ENCODE results near the gene C1QTNF9. TPM values are rescaled to one million over a fixed set of nuclear protein-coding genes. Genes with fewer than 3 reads are reported as not detected.
A peak's percentile ranks its signal among the peaks of the same experiment; 100 is the strongest.

The C1QTNF9 gene
- total and polyA plus RNA-seq, 2 donors (not counting 1 experiment from before 2014, with no cell fraction given) = not detected

DNA sequence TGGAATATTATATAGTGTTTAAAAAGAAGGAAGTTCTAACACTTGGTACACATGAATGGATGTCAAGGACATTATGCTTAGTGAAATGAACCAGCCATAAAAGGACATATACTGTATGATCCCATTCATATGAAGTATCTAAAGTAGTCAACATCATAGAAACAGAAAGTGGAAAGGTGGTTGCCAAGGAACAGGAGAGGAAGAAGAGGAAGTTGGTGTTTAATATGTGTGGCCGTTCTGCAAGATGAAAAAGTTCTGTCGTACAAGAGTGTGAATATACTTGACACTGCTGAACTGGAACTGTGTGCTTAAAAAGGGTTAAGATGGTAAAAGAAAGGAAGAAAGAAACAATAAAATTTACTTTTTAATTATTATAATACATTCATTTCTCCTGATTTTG lies 33.1 kb upstream of the C1QTNF9 start:
- H3K79me2 ChIP-seq (ENCODE audit: control insufficient read depth, insufficient read depth, low read length) = peaks cover 18% of the 10 kb centered on the region
- TF ChIP-seq EZH2 (IDR thresholded peaks at IDR 0.05; ENCODE audit: borderline replicate concordance, insufficient read depth, low read depth, low read length, poor library complexity, severe bottlenecking) = no peak
- TF ChIP-seq, protein P1, sequence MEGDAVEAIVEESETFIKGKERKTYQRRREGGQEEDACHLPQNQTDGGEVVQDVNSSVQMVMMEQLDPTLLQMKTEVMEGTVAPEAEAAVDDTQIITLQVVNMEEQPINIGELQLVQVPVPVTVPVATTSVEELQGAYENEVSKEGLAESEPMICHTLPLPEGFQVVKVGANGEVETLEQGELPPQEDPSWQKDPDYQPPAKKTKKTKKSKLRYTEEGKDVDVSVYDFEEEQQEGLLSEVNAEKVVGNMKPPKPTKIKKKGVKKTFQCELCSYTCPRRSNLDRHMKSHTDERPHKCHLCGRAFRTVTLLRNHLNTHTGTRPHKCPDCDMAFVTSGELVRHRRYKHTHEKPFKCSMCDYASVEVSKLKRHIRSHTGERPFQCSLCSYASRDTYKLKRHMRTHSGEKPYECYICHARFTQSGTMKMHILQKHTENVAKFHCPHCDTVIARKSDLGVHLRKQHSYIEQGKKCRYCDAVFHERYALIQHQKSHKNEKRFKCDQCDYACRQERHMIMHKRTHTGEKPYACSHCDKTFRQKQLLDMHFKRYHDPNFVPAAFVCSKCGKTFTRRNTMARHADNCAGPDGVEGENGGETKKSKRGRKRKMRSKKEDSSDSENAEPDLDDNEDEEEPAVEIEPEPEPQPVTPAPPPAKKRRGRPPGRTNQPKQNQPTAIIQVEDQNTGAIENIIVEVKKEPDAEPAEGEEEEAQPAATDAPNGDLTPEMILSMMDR (IDR thresholded peaks at IDR 0.05) = no peak
- peak overlapping the region; percentile 33 for H3K4me2 ChIP-seq (replicated peaks; ENCODE audit: low read depth, low read length, poor library complexity, severe bottlenecking)
- POLR2A ChIA-PET = no interaction called here
- ATAC-seq (ENCODE audit: low read depth) = peak; percentile 34
- 0% methylated on average over 2 of the region's 2 CpGs for WGBS (ENCODE audit: insufficient coverage)
- Mint-ChIP-seq H3K4me1 (peaks cover 62% of the 10 kb centered on the region), H3K4me3 (peak overlapping the region; percentile 44), H3K27ac (peak overlapping the region; percentile 62), H3K9me3 (ENCODE audit: insufficient read depth) (no peaks in the 10 kb centered on the region), H3K27me3 (no peaks in the 10 kb centered on the region)
- H3K27ac ChIP-seq (ENCODE audit: low read length in 2 of 2) = peak overlapping the region; percentile 80
- intact Hi-C loops (cut with micrococcal nuclease) = loop anchor here (10.0 kb wide), 2 partner anchors 1008 to 1978 kb away; partner anchors contain the start of genes CDK8 and MTMR6
- H3K4me1 ChIP-seq (ENCODE audit: control insufficient read depth in 2 of 2, insufficient read depth in 2 of 2, low read length in 2 of 2) = peaks cover 50 to 67% of the 10 kb centered on the region in 2 donors
- no peak overlapping the region for H3K9ac ChIP-seq (ENCODE audit: low read length)
- CTCF ChIA-PET = no interaction called here
- no peak overlapping the region for H2AFZ ChIP-seq (ENCODE audit: insufficient read depth, low read depth, low read length, poor library complexity, severe bottlenecking)
- no peaks in the 10 kb centered on the region for H4K20me1 ChIP-seq (ENCODE audit: control insufficient read depth, insufficient read depth, low read length, poor library complexity, severe bottlenecking)
- DNase-seq = peak; percentile 80
- H3K4me3 ChIP-seq (ENCODE audit: control extremely low read depth in 1 of 5, extremely low read depth in 1 of 5, insufficient read depth in 1 of 5, low read depth in 2 of 5, low read length in 4 of 5) = peak overlapping the region in 1 of 5 experiments; percentile 11
- H3K36me3 ChIP-seq (replicated peaks in 1 of 2; ENCODE audit: control extremely low read depth in 1 of 2, control insufficient read depth in 1 of 2, extremely low read depth in 1 of 2, insufficient read depth in 2 of 2, low read length in 1 of 2) = no peaks in the 10 kb centered on the region
- H3K9me3 ChIP-seq (ENCODE audit: control extremely low read depth in 1 of 3, control insufficient read depth in 2 of 3, insufficient read depth in 1 of 3, low read length in 2 of 3) = no peaks in the 10 kb centered on the region
- H3K27me3 ChIP-seq (replicated peaks in 1 of 4; ENCODE audit: control extremely low read depth in 1 of 4, control insufficient read depth in 3 of 4, insufficient read depth in 4 of 4, low read length in 3 of 4) = no peaks in the 10 kb centered on the region

DNA sequence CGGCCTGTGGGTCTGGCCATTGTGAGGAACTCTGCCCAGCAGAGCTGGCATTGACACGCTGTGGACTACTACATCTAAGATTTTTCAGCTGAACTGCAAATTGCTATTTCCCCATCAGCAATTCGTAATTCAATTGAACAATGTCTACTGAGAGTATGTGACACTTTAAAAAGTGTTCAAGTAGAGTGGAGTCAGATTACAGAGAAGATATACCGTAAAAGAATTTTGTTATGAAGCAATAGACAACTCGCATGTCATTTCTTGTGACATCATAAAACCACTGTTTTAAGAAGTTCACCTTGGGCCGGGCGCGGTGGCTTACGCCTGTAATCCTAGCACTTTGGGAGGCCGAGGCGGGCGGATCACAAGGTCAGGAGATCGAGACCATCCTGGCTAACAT lies 32.5 kb upstream of the C1QTNF9 start:
- TF ChIP-seq, protein P1 (IDR thresholded peaks at IDR 0.05) = no peak
- no peak for TF ChIP-seq EZH2 (IDR thresholded peaks at IDR 0.05; ENCODE audit: borderline replicate concordance, insufficient read depth, low read depth, low read length, poor library complexity, severe bottlenecking)
- ChIA-PET CTCF (no interaction called here), POLR2A (no interaction called here)
- ATAC-seq (ENCODE audit: low read depth) = no peak
- Mint-ChIP-seq H3K27me3 (no peaks in the 10 kb centered on the region), H3K4me1 (peaks cover 59% of the 10 kb centered on the region), H3K27ac (no peak overlapping the region), H3K4me3 (no peak overlapping the region), H3K9me3 (ENCODE audit: insufficient read depth) (no peaks in the 10 kb centered on the region)
- Histone ChIP-seq H3K79me2 (ENCODE audit: control insufficient read depth, insufficient read depth, low read length) (peaks cover 17% of the 10 kb centered on the region), H3K27me3 (replicated peaks in 1 of 4; ENCODE audit: control extremely low read depth in 1 of 4, control insufficient read depth in 3 of 4, insufficient read depth in 4 of 4, low read length in 3 of 4) (no peaks in the 10 kb centered on the region), H3K27ac (ENCODE audit: low read length in 2 of 2) (peak overlapping the region; percentile 43 to 45), H3K9ac (ENCODE audit: low read length) (no peak overlapping the region), H3K4me2 (replicated peaks; ENCODE audit: low read depth, low read length, poor library complexity, severe bottlenecking) (peak overlapping the region; percentile 33), H4K20me1 (ENCODE audit: control insufficient read depth, insufficient read depth, low read length, poor library complexity, severe bottlenecking) (no peaks in the 10 kb centered on the region), H2AFZ (ENCODE audit: insufficient read depth, low read depth, low read length, poor library complexity, severe bottlenecking) (no peak overlapping the region), H3K4me1 (ENCODE audit: control insufficient read depth in 2 of 2, insufficient read depth in 2 of 2, low read length in 2 of 2) (peaks cover 48 to 64% of the 10 kb centered on the region in 2 donors), H3K36me3 (replicated peaks in 1 of 2; ENCODE audit: control extremely low read depth in 1 of 2, control insufficient read depth in 1 of 2, extremely low read depth in 1 of 2, insufficient read depth in 2 of 2, low read length in 1 of 2) (no peaks in the 10 kb centered on the region), H3K9me3 (ENCODE audit: control extremely low read depth in 1 of 3, control insufficient read depth in 2 of 3, insufficient read depth in 1 of 3, low read length in 2 of 3) (no peaks in the 10 kb centered on the region), H3K4me3 (ENCODE audit: control extremely low read depth in 1 of 5, extremely low read depth in 1 of 5, insufficient read depth in 1 of 5, low read depth in 2 of 5, low read length in 4 of 5) (peak overlapping the region in 1 of 5 experiments; percentile 11)
- intact Hi-C loops (cut with micrococcal nuclease) = loop anchor here (10.0 kb wide), 2 partner anchors 1008 to 1978 kb away; partner anchors contain the start of genes CDK8 and MTMR6
- 80% methylated on average over 1 of the region's 13 CpGs for WGBS (ENCODE audit: insufficient coverage)
- no peak for DNase-seq
